HepG2 (cell line): ENCODE measurements around the gene RBM19. TPM values are rescaled to one million over a fixed set of nuclear protein-coding genes. Genes with fewer than 3 reads are reported as not detected.
A peak's percentile ranks its signal among the peaks of the same experiment; 100 is the strongest.

Experiments used
- ATAC-seq: fragments of 200-7000 bp; cut with Tn5 transposase; 3 replicates; pipeline ENCODE4 v1.9.1; 2020; ENCODE audit warnings: mild to moderate bottlenecking, moderate library complexity
- BruUV-seq: library from RNA; stranded (reverse); fragments of 400-500 nt; replicated peaks from 2 replicates; lab custom pipeline; 2021; lab: Mats Ljungman, UMichigan
- CTCF ChIA-PET: fragments of 300-600 bp; formaldehyde crosslinking; extraction: SDS; loops from one replicate; lab custom pipeline; 2021; ENCODE audit warnings: low total read pairs, inconsistent platforms, low intra/inter-chr PET ratio; lab: Yijun Ruan, JAX
- POLR2A ChIA-PET: fragments of 350-600 bp; sonication (Branson Sonifier 250); formaldehyde crosslinking; loops from one replicate; lab custom pipeline; 2020; ENCODE audit warnings: antibody characterized with exemption, inconsistent platforms; lab: Yijun Ruan, JAX
- DNase-seq: peaks from one replicate; pipeline ENCODE4 v3.0.0-alpha.2; 2015; ENCODE audit warnings: low spot score
- FAIRE-seq: peaks from 3 replicates; lab custom pipeline; 2011; peaks lifted over from hg19 to GRCh38; lab: Jason Lieb, UNC
- H2AFZ ChIP-seq: one replicate; pipeline ENCODE4 v1.6.1; 2011; ENCODE audit warnings: low read length, inconsistent platforms
- H3K27ac ChIP-seq: fragments of 300-600 bp; 3 replicates; pipeline ENCODE4 v1.8.0; 2011; ENCODE audit warnings: mixed run types, mild to moderate bottlenecking, mixed read lengths, low read length, inconsistent platforms; ENCODE audit not compliant: insufficient read depth; ENCODE audit errors: extremely low read length
- H3K27me3 ChIP-seq, 2 experiments: fragments of 200-600 bp in 1 of 2; 2 replicates in 1 of 2; 3 replicates in 1 of 2; pipeline versions ENCODE4 v1.6.0 to v1.8.0; 2011; ENCODE audit warnings: low read length in 2 of 2, mild to moderate bottlenecking in 2 of 2, moderate library complexity in 2 of 2, inconsistent platforms in 1 of 2; ENCODE audit not compliant: insufficient read depth in 2 of 2, control insufficient read depth in 1 of 2
- H3K36me3 ChIP-seq, 2 experiments: fragments of 200-600 bp in 1 of 2; replicated peaks in 1 of 2; 2 replicates in 1 of 2; 3 replicates in 1 of 2; pipeline versions ENCODE4 v1.5.1 to v1.8.0; 2011; ENCODE audit warnings: low read length in 2 of 2, inconsistent platforms in 1 of 2; ENCODE audit not compliant: insufficient read depth in 2 of 2, control insufficient read depth in 1 of 2
- H3K4me1 ChIP-seq: 2 replicates; pipeline ENCODE4 v1.5.1; 2012; ENCODE audit warnings: low read length, inconsistent platforms; ENCODE audit not compliant: insufficient read depth
- H3K4me2 ChIP-seq: 2 replicates; pipeline ENCODE4 v1.6.0; 2011; ENCODE audit warnings: low read depth, low read length, inconsistent platforms
- H3K4me3 ChIP-seq, 3 experiments: fragments of 200-600 bp in 1 of 3; sonication (generic), shearing (Covaris generic) in 1 of 3; replicated peaks in 1 of 3; 2 replicates each; pipeline ENCODE4 v1.5.1; 2011 to 2016; ENCODE audit warnings: low read length in 3 of 3, inconsistent platforms in 2 of 3, low read depth in 2 of 3, mild to moderate bottlenecking in 2 of 3, control low read depth in 1 of 3, mixed read lengths in 1 of 3; ENCODE audit not compliant: insufficient read depth in 1 of 3
- H3K79me2 ChIP-seq: one replicate; pipeline ENCODE4 v1.6.1; 2011; ENCODE audit warnings: low read length, inconsistent platforms; ENCODE audit not compliant: insufficient read depth
- H3K9ac ChIP-seq: 2 replicates; pipeline ENCODE4 v1.6.0; 2011; ENCODE audit warnings: mild to moderate bottlenecking, low read depth, low read length, inconsistent platforms; ENCODE audit not compliant: insufficient read depth
- H3K9me3 ChIP-seq: 2 replicates; pipeline ENCODE4 v1.5.1; 2012; ENCODE audit warnings: mild to moderate bottlenecking, low read length
- H4K20me1 ChIP-seq: 2 replicates; pipeline ENCODE4 v1.6.0; 2011; ENCODE audit warnings: inconsistent platforms, mild to moderate bottlenecking, low read length, moderate library complexity; ENCODE audit not compliant: insufficient read depth
- CTCF ChIP-seq: sonication (generic); formaldehyde crosslinking; IDR thresholded peaks from 2 replicates; pipeline ENCODE4 v1.5.0; 2020; ENCODE audit warnings: mild to moderate bottlenecking, missing genetic modification reagents, moderate library complexity
- HDAC1 ChIP-seq: sonication (generic); formaldehyde crosslinking; IDR thresholded peaks from 2 replicates; pipeline ENCODE4 v1.5.1; 2020; ENCODE audit warnings: mild to moderate bottlenecking, missing genetic modification reagents
- HNRNPK ChIP-seq: fragments of 200-400 bp; formaldehyde crosslinking; IDR thresholded peaks from 2 replicates; pipeline ENCODE4 v1.6.1; 2018; ENCODE audit warnings: low read length, low read depth, moderate library complexity, mild to moderate bottlenecking; ENCODE audit not compliant: poor library complexity, severe bottlenecking
- MAFG ChIP-seq: sonication (generic); formaldehyde crosslinking; IDR thresholded peaks from 2 replicates; pipeline ENCODE4 v1.5.1; 2020; ENCODE audit warnings: mild to moderate bottlenecking, missing genetic modification reagents
- RCOR2 ChIP-seq: IDR thresholded peaks from 2 replicates; pipeline ENCODE4 v1.6.1; 2016; ENCODE audit warnings: missing biosample characterization, missing genetic modification reagents
- SMC3 ChIP-seq: IDR thresholded peaks from 2 replicates; pipeline ENCODE4 v1.6.1; 2011; ENCODE audit warnings: low read length, improper control_type of control experiment
- XRCC5 ChIP-seq: fragments of 200-400 bp; formaldehyde crosslinking; optimal IDR thresholded peaks from 2 replicates; pipeline ENCODE3; 2017; ENCODE audit warnings: mild to moderate bottlenecking, low read length
- ZNF256 ChIP-seq: sonication (generic); formaldehyde crosslinking; conservative IDR thresholded peaks from 2 replicates; pipeline ENCODE4 v1.4.0; 2020; ENCODE audit warnings: missing genetic modification reagents
- ZNF280D ChIP-seq: sonication (generic); formaldehyde crosslinking; IDR thresholded peaks from 2 replicates; pipeline ENCODE4 v1.5.1; 2020; ENCODE audit warnings: mild to moderate bottlenecking, missing genetic modification reagents
- WGBS: methylation state at CpG from one replicate; pipeline ENCODE4 v1.1.6; 2017; ENCODE audit warnings: low lambda C conversion rate; 5-methylcytosine and 5-hydroxymethylcytosine counted together
- in situ Hi-C: cut with HindIII; loops from 2 replicates; pipeline ENCODE4 v1.10.0; 2017; ENCODE audit warnings: low pct_unique_long_range_greater_than_20kb; ENCODE audit not compliant: extremely low pct_ligation_motif_present
- intact Hi-C: fragments of 100-400 bp; cut with micrococcal nuclease; formaldehyde crosslinking; loops from one replicate; pipeline ENCODE4 v1.10.0; 2022; ENCODE audit not compliant: unreplicated experiment
- polyA plus RNA-seq, 8 experiments: library from polyadenylated mRNA; depleted of rRNA in 3 of 8; stranded (reverse) in 7 of 8; unstranded in 1 of 8; fragments of >200 nt; fragmentation: Illumina TruSeq in 4 of 8; extraction: Trizol in 4 of 8; gene quantifications; 2 replicates each; pipeline versions ENCODE4 v1.2.1 to v1.2.3, GENCODE V29; 2011 to 2016; ENCODE audit warnings: low read depth in 4 of 8, missing spikeins in 1 of 8, mixed read lengths in 1 of 8; ENCODE audit not compliant: insufficient read depth in 1 of 8
- total RNA-seq, 5 experiments: library from RNA; depleted of rRNA; stranded (reverse); fragments of >200 nt; fragmentation: Illumina TruSeq; extraction: Trizol; gene quantifications; 2 replicates each; pipeline ENCODE4 v1.2.3, GENCODE V29; 2016; ENCODE audit warnings: low read depth in 1 of 5

Gene RBM19
- total and polyA plus RNA-seq, 2 of the 13 experiments (the other 11 are each of a cell fraction or from before 2014, with no cell fraction given), result 19.3 to 32.2 TPM

GRCh38 chr12:113868365-113868764 is 97.8 kb downstream of the RBM19 start:
- Histone ChIP-seq H3K79me2 (no peaks in the 10 kb centered on the region), H3K9me3 (no peaks in the 10 kb centered on the region), H2AFZ (no peak overlapping the region), H3K4me3 (no peak overlapping the region), H3K27ac (no peak overlapping the region), H3K27me3 (no peaks in the 10 kb centered on the region), H4K20me1 (no peaks in the 10 kb centered on the region), H3K9ac (no peak overlapping the region), H3K4me1 (no peaks in the 10 kb centered on the region), H3K4me2 (no peak overlapping the region), H3K36me3 (peaks cover 6 to 28% of the 10 kb centered on the region in 2 experiments; a peak in 4 of 5 replicates)
- no peak for FAIRE-seq
- CTCF ChIA-PET, result no interaction called here
- intact Hi-C loops, result no loop called here
- POLR2A ChIA-PET, result no interaction called here
- ATAC-seq, result no peak
- in situ Hi-C loops, result no loop called here
- TF ChIP-seq HNRNPK, result no peak
- TF ChIP-seq RCOR2 (CRISPR knock-in tag), result no peak
- no peak for TF ChIP-seq ZNF256 (CRISPR knock-in tag)
- no peak for TF ChIP-seq MAFG
- no peak for TF ChIP-seq HDAC1 (CRISPR knock-in tag)
- no peak for DNase-seq
- BruUV-seq, result no TSS peak
- WGBS, result 97% methylated on average over 3 of the region's 3 CpGs

- Histone ChIP-seq H3K4me3 (no peak overlapping the region), H4K20me1 (no peaks in the 10 kb centered on the region), H3K27me3 (no peaks in the 10 kb centered on the region), H3K9ac (no peak overlapping the region), H3K27ac (no peak overlapping the region), H3K4me1 (no peaks in the 10 kb centered on the region), H3K4me2 (no peak overlapping the region), H3K79me2 (no peaks in the 10 kb centered on the region), H2AFZ (no peak overlapping the region), H3K9me3 (no peaks in the 10 kb centered on the region), H3K36me3 (peaks cover 6 to 31% of the 10 kb centered on the region in 2 experiments; a peak in 4 of 5 replicates)
- FAIRE-seq (peak; percentile 71), ATAC-seq (peak; percentile 78), DNase-seq (peak; percentile 13)
- POLR2A ChIA-PET, result no interaction called here
- in situ Hi-C loops (no loop called here), intact Hi-C loops (loop anchor here (1.0 kb wide), 1 partner anchor 45 kb away; no protein-coding TSS in a partner anchor)
- BruUV-seq, result no TSS peak
- CTCF ChIA-PET, result interaction anchor here (1.5 kb wide), 1 partner anchor 45 kb away, joined by 4 read pairs; no protein-coding TSS in a partner anchor
- WGBS, result 79% methylated on average over 6 of the region's 6 CpGs
- peak; percentile 28; the same call in 1 of the 2 replicates for TF ChIP-seq SMC3
- peak; percentile 51 for TF ChIP-seq XRCC5
- TF ChIP-seq CTCF (CRISPR knock-in tag), result peak; percentile 31; the same call in 1 of the 2 replicates
- TF ChIP-seq ZNF280D (CRISPR knock-in tag), result no peak
These were observed 98.9 kb downstream of the RBM19 start for GRCh38 chr12:113867258-113867657.
